GM10266 (cell line): Measurements from ENCODE around the gene RPE.

Source experiments
- DNase-seq: peaks from one replicate; pipeline ENCODE4 v3.0.0; 2012; ENCODE audit errors: extremely low spot score
- CTCF ChIP-seq: IDR thresholded peaks from 2 replicates; pipeline ENCODE4 v1.5.1; 2012; ENCODE audit warnings: mild to moderate bottlenecking, low read depth; ENCODE audit not compliant: control insufficient read depth, insufficient read depth; ENCODE audit errors: missing control alignments

RPE gene

GRCh38 chr2:210002158-210003157 is at the start of gene RPE:
Gene RPE (plus strand): TSS chr2:210002638. CDS start chr2:210002662, 24 bp downstream.
- peak; percentile 92 for DNase-seq
- TF ChIP-seq CTCF = no peak

- no peak for TF ChIP-seq CTCF
- DNase-seq = no peak
Observed at GRCh38 chr2:209956271-209956670, 46.2 kb upstream of the RPE start.

GRCh38 chr2:209958016-209958415 is 44.4 kb upstream of the RPE start:
- no peak for TF ChIP-seq CTCF
- no peak for DNase-seq

- no peak for TF ChIP-seq CTCF
- DNase-seq = no peak
Observed at GRCh38 chr2:209960045-209960444, 42.4 kb upstream of the RPE start.

- DNase-seq = peak; percentile 43
- peak; percentile 72 for TF ChIP-seq CTCF
Observed at GRCh38 chr2:209960676-209961630, 41.5 kb upstream of the RPE start.

GRCh38 chr2:209965723-209966122 is 36.7 kb upstream of the RPE start:
- DNase-seq = no peak
- no peak for TF ChIP-seq CTCF
